ENCODE data around the gene MSANTD3.
"Not testable (repeated sequence)": the region's sequence is repeated elsewhere in the genome, so short reads cannot be mapped to it uniquely, and the experiment has no call there.

Gene MSANTD3

DNA sequence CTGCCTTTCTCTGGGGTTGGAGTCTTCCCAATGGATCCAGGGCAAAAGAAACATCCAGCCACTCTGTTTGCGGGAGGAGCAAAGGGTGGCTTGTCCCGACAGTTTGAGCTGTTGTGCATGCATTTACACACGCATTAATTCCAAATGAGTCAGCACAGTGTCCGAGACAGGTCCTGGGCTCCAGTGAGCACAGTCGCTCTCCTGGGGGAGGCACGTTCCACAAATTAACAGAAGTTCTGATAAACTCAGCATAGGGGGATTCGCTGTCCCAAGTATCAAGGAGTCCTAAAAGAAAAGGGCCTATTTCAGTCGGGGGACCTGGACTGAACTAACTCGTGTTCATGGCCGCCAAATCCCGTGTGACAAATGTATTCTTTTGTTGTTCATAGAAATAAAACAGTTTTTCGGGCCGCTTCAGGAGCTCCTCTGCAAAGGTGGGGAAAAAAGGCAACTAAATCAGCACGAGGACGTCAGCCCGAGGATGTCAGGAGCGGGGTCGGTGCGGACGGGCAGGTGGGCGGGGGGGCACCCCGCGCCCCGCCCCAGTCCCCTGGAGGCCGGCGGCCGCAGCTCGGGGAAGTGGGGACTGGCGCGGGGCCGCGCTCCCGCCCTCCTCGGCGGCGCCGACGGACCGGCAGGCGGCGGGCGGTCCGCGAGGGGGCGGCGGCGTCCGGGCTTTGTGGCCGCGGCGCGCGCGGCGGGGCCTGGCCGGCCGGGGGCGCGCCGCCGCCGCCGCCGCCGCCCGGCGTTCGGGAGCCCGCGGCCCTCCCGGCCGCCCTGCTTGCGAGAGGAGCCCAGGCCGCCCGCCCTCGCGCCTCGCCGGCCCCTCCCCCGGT lies at the start of gene MSANTD3:
TSS of gene MSANTD3 (plus strand) at position 614 of the 836 bp plus-strand sequence. CDS start 14,796 bp downstream, outside the sequence.
- peak; percentile 85 for DNase-seq

- DNase-seq, result no peak
Measured at GRCh38 chr9:100379862-100380261, 47.1 kb upstream of the MSANTD3 start.

DNA sequence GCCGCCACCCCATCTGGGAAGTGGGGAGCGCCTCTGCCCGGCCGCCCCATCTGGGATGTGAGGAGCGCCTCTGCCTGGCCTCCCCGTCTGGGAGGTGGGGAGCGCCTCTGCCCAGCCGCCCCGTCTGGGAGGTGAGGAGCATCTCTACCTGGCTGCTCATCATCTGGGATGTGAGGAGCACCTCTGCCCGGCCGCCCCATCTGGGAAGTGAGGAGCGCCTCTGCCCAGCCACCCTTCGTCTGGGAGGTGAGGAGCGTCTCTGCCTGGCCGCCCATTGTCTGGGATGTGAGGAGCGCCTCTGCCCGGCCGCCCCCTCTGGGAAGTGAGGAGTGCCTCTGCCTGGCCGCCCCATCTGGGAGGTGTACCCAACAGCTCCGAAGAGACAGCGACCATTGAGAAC lies 34.0 kb upstream of the MSANTD3 start:
- DNase-seq, result not testable (repeated sequence)

DNA sequence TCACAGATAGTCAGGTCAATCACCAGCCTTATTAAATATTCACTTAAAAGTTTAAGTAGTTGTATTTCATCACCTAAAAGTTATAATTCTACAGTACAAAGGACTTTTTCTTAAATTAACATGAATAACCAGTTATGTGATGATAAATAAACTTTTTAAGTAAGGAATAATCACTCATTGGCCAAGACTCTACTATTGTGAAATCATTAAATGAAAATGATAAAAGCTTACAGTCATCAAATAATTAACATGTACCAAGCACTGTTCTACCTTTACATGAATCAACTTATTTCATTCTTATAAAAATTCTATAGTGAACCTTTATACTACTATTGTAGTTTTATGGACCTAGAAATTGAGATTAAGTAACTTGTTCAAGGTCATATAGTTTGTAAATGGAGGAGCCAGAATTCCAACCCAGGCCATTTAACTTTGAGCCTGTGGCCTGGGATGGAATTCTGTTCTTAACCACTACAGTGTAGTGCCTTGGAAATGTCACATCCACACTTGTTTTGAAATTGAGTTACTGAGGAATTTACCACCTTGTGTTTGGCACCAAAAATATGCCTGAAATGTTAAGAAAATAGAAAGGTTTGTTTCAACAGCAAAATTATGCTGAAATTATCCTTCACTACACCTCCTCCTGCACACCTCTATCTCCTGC lies 32.8 kb upstream of the MSANTD3 start:
- no peak for DNase-seq

- DNase-seq, result no peak
Measured at GRCh38 chr9:100394816-100395215, 32.1 kb upstream of the MSANTD3 start.

DNA sequence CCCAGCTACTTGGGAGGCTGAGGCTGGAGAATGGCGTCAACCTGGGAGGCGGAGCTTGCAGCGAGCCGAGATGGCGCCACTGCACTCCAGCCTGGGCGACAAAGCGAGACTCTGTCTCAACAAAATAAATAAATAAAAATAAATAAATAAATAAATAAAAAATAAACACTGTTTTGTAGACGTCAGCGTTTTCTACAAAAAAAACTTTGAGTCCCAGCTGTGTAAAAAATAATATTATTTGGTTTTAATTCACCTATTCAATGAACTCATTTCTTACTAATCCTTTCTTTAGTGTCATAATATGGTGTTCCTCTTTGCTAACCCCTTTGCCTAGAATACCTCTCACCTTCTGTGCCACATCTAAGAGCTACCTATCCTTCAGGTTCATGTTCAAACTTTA lies 30.2 kb upstream of the MSANTD3 start:
- DNase-seq, result no peak

DNA sequence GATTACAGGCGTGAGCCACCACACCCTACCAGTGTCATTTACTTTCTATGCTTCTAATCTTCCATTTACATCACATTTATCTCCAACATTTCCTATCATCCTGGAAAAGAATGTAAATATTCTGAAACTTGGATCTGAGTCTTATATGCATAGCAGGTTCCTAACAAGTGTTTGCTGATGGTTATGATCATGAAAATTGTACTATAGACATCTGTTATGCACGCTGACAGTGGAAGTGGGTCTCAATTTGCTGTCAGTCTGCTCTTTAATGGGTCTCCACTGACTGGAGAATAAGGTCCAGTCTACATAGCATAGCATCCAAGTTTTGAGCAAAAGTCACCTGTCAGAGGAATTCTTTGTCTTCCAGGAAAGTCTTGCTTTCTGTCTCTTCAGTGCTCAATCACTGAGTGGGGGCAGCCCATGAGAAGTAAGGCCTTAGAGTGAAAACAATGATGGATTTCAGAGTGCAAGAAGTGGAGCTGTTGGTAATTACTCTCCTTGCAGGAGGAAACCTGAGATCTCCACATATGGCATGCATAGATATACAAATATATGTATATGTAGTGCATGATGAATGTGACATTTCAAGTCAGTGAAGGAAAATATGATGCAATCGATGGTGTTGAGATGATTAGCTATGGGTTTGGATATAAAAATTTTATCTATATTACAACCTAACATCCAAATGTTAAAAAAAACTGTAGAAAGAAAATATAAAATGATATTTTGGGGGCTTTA lies 29.2 kb upstream of the MSANTD3 start:
- no peak for DNase-seq

DNA sequence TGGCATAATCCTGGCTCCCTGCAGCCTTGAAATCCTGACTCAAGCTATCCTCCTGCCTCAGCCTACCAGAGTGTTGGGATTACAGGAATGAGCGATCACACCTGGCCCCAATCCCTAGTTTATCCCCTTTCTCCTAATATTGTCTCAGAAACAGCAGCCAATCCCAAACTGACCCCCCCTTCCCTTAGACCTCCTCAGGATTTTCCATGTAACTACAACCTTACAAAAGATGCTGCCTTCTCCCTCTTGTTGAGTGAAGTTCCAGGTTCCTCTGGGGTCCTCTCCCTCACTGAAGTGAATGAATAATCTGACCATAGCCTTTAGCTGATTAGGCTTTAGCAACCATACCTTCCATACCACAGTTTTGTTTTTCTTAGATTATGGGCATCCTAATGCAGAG lies 25.9 kb upstream of the MSANTD3 start:
- no peak for DNase-seq

GRCh38 chr9:100406962-100407361 lies 20.0 kb upstream of the MSANTD3 start:
- no peak for DNase-seq

GRCh38 chr9:100408546-100409175 lies 18.3 kb upstream of the MSANTD3 start:
- DNase-seq, result no peak

DNA sequence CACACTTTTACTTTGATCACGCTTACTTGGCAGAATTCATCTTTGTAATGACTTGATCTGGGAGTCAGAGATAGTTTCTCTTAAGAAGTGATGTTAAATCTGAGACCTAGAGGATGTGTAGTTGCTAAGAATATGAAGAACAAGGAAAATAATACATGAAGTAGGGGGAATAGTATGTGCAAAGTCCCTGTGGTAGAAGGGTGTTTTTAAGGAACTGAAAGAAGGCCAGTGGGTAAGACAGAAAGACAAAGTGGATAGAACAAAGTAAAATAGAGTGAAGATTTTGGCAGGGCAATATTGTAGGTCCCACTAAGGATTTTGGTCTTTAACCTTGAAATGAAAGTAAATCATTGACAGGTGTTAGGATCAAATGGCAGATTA lies 17.8 kb upstream of the MSANTD3 start:
- no peak for DNase-seq

DNA sequence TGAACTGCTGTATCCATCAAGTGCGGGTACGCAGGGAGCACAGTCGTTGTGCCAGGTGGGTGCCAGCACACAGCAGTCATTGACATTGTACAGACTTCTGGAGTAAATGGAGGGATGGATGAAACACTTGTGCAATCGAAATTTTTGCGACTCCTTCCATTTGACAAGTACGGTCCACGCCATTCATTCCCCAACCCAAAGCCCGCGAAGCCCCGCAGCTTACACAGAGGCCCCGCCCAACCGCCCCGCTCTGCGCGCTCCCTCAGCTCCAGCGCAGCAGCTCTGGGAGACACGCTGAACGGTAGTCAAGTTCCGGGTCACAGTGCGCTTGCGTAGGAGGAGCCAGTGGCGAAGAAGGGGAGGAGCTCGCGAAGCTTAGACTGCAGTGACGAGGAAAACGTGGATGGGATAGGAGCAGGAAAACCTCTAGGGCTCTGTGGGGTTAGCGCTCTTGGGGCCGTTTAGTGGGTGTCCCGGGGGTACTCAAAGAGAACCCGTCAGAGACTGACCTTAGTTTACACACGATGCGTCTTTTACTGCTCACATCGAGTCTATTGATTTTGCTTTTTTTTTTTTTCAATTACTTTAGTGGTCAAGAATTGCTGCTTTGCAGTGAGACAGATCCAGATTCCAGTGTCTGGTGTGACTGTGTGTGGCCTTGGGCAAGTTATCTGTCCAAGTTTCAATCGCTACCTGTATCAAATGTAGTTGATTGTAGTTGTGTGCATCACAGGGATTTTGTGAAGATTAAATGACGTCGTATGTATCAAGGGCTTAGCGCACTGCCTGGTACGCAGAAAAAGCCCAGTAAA lies 15.3 kb upstream of the MSANTD3 start:
- peak; percentile 95 for DNase-seq

- no peak for DNase-seq
Measured at GRCh38 chr9:100413839-100414420, 13.0 kb upstream of the MSANTD3 start.

- DNase-seq, result no peak
Measured at GRCh38 chr9:100417815-100418214, 9.1 kb upstream of the MSANTD3 start.

DNA sequence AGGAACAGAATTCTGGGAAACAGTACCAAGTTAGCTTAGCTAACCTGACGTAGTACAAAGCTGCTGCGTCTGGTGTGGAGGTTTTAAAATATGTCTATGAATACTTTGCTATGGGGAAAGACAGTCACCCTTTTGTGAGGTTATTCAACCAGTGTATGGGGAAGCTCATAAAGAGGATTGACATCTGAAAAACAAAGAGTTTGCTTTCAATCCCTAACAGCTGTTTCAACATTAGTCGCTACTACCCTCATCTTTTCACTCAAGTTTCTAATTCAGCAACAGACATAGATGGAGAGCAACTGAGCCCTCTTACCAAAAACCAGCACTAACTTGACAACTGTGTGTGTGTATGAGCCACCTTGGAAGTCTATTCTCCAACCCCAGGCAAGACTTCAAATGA lies 7.8 kb upstream of the MSANTD3 start:
- no peak for DNase-seq

DNA sequence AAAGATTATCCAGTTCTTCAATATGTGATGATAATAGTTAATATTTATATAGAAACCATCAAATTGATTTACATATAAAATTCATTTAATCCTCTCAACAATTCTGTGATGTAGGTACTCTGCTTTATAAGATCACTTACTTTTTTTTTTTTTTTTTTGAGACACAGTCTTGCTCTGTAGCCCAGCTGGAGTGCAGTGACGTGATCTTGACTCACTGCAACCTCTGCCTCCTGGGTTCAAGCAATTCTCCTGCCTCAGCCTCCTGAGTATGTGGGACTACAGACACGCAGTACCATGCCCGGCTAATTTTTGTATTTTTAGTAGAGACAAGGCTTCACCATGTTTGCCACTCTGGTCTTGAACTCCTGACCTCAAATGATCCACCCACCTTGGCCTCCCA lies 5.8 kb upstream of the MSANTD3 start:
- not testable (repeated sequence) for DNase-seq

GRCh38 chr9:100425758-100426157 lies 1.2 kb upstream of the MSANTD3 start:
- DNase-seq, result no peak

- DNase-seq, result no peak
Measured at GRCh38 chr9:100426189-100426529, 784 bp upstream of the MSANTD3 start.

DNA sequence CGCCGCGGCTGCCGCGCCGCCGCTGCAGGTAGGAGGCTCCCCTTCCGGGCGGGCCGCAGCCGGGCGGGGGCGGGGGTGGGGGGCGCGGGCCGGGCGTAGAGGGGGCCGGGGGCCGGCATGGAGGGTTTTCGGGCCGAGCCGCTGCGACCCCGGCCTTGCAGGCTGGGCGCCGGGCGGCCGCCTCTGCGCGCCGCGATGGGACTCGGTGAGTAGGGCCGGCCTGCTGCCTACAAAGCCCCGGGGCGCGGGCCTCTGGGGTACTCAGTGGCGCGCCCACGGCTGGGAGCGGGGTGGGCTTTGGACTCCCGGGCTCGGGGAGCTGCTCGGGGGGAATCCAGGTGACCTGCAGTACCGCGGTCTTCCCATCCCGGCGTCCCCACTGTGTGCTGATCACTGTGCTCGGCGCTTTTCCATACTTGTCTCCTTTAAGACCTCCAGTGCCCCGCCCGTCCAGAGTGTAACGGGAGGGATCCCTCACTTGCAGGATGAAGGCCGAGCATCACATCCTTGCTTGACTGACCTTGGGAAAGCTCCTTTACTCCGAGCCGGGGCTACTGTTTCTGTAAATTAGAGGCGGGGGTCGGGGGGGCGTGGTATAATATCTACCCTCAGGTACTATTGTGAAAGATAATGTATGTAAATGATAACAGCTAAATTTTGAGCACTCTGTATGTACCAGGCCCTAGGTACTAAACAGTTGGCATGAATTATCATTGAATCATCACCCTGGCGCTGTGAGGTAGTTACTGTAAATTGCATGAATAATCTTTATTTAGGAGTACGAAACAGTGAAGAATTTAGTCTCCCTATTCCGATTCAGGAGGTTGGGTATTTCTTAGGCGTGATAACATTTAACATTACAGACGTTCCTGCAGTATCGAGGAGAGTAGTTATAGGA lies 672 bp downstream of the MSANTD3 start:
- DNase-seq, result no peak

DNA sequence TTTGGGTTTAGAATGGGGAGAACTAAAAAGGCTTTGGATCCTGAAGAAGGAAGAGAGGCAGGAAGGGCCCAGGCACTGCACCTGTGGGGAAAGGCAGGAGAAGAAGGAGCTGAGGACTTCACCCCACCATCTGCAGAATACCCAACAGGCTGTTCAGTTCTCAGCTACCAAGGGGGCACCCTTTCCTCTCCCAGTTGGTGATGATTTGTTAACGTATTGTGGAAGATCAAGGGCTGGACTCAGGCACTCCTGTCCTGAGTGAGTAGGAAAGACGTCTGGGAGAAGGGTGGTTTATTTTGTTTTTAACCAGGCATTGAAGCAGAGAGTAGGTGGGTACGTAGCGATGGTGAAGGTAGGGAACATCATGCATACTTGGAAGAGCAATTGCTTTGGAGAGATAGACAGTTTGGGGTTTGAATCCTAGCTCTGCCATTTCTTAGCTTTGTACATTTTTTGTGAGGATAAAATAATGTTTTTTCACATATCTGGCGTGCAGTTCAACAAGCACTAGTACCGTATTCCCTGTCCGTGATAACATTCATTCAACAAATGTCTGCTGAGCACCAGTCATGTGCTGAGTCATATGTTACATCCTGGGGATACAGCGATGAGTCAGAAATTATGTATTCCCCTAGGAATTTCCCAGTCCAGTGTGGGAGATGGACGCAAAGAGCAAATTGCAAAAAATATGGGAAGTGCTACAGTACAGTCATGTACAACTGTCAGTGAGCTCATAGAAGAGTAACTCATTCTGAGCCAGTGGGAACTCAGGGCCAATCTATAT lies 2.1 kb downstream of the MSANTD3 start:
- DNase-seq, result no peak
